ENCODE results near the gene SASH1.

DNA sequence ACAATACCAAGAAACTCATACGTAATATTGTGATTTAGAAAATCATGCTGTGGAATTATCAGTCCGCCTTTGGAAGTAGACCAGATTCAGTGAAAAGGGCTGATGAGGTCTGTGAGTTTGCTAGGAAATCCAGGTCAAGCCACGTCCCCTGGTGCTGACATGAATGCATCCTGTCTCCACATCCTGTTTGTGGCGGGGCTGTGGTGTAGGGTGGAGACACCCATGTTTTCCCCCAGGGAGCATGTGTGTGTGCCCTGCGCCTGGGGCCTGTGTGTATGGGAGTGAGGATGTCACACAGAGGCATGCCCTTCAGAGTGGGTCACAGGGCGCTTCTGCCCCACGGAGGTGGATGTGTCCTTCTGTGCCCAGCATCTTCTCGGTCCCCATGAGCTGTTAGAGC, 109.1 kb downstream of the SASH1 start:
- TF ChIP-seq EZH2phosphoT487 (IDR thresholded peaks at IDR 0.05; ENCODE audit: insufficient read depth, low read depth) (no peak), EZH2 (IDR thresholded peaks at IDR 0.05; ENCODE audit: insufficient read depth, poor library complexity, severe bottlenecking) (no peak)

Measured in GM23248 (cell line).